DND-41 (cell line): ENCODE measurements around the gene PNPT1.

Experiments used
- EZH2 ChIP-seq: IDR thresholded peaks from 3 replicates; pipeline ENCODE4 v1.6.1; 2012; ENCODE audit warnings: borderline replicate concordance, low read depth, mild to moderate bottlenecking, moderate library complexity, low read length, inconsistent platforms; ENCODE audit not compliant: severe bottlenecking
- TF ChIP-seq, protein P1 (sequence below): IDR thresholded peaks from 2 replicates; pipeline ENCODE4 v1.5.1; 2012; ENCODE audit warnings: borderline replicate concordance, low read length, moderate library complexity, mild to moderate bottlenecking; ENCODE audit not compliant: poor library complexity, severe bottlenecking; ENCODE audit errors: extremely low read depth

DNA sequence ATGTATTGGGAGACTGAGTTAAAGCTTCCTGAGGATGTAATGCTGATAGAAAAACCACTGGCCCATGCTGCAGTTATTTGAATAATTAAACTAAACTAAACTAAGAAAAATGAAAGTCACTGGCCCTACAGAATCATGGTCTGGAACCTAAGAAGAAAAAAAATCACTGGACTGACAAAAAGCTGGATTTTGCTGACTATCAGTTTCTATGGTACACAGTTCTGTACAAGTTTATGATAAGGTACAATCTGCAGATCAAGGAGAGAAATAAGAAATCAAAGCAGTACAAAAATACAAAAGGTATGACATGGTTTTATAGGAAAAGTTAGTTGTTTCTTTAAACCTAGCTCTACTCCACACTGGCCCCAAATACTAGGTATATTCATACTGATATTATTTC, 91.8 kb downstream of the PNPT1 start:
- TF ChIP-seq, protein P1, sequence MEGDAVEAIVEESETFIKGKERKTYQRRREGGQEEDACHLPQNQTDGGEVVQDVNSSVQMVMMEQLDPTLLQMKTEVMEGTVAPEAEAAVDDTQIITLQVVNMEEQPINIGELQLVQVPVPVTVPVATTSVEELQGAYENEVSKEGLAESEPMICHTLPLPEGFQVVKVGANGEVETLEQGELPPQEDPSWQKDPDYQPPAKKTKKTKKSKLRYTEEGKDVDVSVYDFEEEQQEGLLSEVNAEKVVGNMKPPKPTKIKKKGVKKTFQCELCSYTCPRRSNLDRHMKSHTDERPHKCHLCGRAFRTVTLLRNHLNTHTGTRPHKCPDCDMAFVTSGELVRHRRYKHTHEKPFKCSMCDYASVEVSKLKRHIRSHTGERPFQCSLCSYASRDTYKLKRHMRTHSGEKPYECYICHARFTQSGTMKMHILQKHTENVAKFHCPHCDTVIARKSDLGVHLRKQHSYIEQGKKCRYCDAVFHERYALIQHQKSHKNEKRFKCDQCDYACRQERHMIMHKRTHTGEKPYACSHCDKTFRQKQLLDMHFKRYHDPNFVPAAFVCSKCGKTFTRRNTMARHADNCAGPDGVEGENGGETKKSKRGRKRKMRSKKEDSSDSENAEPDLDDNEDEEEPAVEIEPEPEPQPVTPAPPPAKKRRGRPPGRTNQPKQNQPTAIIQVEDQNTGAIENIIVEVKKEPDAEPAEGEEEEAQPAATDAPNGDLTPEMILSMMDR: no peak
- TF ChIP-seq EZH2: no peak
